ENCODE results near the gene CCT8. TPM values are rescaled to one million over a fixed set of nuclear protein-coding genes. Genes with fewer than 3 reads are reported as not detected.

The CCT8 gene
- total RNA-seq, 1 donor from 2014 or later = 127 TPM

DNA sequence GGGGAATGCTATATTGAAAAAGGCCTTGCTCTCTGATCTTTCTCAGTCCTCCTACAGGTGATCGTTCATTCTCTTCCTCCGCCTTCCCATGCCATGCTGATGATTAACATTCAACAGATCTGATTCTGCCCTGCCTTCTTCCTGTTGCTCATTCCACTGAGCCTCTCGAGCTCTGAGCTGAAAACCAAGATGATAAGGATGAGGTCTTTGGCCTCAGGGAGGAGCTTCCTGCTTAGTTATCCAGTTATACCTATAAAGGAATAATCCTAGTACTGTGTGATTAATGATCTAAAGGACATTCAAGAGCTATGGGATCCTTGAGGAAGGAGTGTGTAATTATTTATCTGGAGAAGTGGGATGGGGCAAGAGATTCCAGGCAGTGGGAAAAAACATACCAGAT, 31.8 kb upstream of the CCT8 start:
- TF ChIP-seq, protein P1, sequence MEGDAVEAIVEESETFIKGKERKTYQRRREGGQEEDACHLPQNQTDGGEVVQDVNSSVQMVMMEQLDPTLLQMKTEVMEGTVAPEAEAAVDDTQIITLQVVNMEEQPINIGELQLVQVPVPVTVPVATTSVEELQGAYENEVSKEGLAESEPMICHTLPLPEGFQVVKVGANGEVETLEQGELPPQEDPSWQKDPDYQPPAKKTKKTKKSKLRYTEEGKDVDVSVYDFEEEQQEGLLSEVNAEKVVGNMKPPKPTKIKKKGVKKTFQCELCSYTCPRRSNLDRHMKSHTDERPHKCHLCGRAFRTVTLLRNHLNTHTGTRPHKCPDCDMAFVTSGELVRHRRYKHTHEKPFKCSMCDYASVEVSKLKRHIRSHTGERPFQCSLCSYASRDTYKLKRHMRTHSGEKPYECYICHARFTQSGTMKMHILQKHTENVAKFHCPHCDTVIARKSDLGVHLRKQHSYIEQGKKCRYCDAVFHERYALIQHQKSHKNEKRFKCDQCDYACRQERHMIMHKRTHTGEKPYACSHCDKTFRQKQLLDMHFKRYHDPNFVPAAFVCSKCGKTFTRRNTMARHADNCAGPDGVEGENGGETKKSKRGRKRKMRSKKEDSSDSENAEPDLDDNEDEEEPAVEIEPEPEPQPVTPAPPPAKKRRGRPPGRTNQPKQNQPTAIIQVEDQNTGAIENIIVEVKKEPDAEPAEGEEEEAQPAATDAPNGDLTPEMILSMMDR (IDR thresholded peaks at IDR 0.05) = no peak
- peaks cover 36% of the 10 kb centered on the region for H3K4me1 Mint-ChIP-seq (ENCODE audit: low read depth)
- no peaks in the 10 kb centered on the region for H3K27me3 Mint-ChIP-seq (ENCODE audit: low read depth)
- DNase-seq (ENCODE audit: low spot score) = no peak
- no peaks in the 10 kb centered on the region for H3K36me3 Mint-ChIP-seq (ENCODE audit: low read depth)
- peak overlapping the region; percentile 49 for H3K27ac Mint-ChIP-seq (ENCODE audit: unreplicated experiment)
- no peaks in the 10 kb centered on the region for H3K9me3 Mint-ChIP-seq (ENCODE audit: low read depth)
- no peak overlapping the region for H3K4me3 Mint-ChIP-seq (ENCODE audit: unreplicated experiment)

DNA sequence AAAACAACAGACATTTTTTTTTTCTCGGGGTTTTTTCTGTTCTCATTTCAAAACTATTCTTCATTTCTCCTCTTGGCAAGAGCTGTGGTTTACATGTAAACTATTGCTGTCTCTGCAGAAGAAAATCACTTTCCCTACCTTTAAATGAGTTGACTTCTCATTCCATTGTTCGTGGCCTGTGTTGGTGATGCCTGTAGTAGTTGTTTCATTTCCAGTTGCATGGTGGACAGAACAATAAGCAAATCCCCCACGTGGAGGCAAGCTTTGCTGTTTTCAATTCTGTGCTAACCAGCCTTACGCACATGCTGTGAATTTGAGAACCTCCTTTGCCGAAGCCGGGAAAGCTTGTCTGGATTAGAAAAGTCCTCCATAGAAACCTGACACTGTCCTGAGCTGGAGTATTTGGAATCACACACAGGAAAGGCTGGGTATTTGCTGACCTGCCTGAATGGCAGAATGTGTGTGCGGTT, 30.8 kb upstream of the CCT8 start:
- no peaks in the 10 kb centered on the region for H3K27me3 Mint-ChIP-seq (ENCODE audit: low read depth)
- H3K27ac Mint-ChIP-seq (ENCODE audit: unreplicated experiment) = no peak overlapping the region
- no peak overlapping the region for H3K4me3 Mint-ChIP-seq (ENCODE audit: unreplicated experiment)
- no peak for DNase-seq (ENCODE audit: low spot score)
- H3K36me3 Mint-ChIP-seq (ENCODE audit: low read depth) = no peaks in the 10 kb centered on the region
- no peaks in the 10 kb centered on the region for H3K9me3 Mint-ChIP-seq (ENCODE audit: low read depth)
- H3K4me1 Mint-ChIP-seq (ENCODE audit: low read depth) = peaks cover 32% of the 10 kb centered on the region
- TF ChIP-seq, protein P1 (IDR thresholded peaks at IDR 0.05) = peak; percentile 31

DNA sequence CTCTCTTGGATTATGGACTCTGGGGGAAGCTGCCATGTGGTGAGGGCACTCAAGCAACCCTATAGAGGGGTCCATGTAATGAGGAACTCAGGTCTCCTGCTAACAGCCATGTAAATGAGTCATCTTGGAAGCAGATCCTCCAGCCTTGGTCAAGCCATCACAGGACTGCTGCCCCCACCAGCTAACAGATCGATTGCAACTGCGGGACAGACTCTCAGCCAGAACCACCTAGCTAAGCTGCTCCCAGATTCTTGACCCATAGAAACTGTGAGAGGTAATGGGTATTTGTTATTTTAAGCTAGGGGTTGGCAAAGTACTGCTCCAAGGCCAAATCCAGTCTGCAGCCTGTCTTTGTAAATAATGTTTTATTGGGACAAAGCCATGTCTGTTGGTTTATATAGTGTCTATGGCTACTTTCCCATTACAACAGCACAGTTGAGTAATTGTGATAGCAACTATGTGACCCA, 29.4 kb upstream of the CCT8 start:
- Mint-ChIP-seq H3K4me1 (ENCODE audit: low read depth) (peaks cover 34% of the 10 kb centered on the region), H3K27me3 (ENCODE audit: low read depth) (no peaks in the 10 kb centered on the region), H3K36me3 (ENCODE audit: low read depth) (no peaks in the 10 kb centered on the region), H3K9me3 (ENCODE audit: low read depth) (no peaks in the 10 kb centered on the region), H3K4me3 (ENCODE audit: unreplicated experiment) (no peak overlapping the region), H3K27ac (ENCODE audit: unreplicated experiment) (peak overlapping the region; percentile 12)
- DNase-seq (ENCODE audit: low spot score) = no peak
- TF ChIP-seq, protein P1 (IDR thresholded peaks at IDR 0.05) = no peak

- H3K27ac Mint-ChIP-seq (ENCODE audit: unreplicated experiment) = peak overlapping the region; percentile 73
- TF ChIP-seq, protein P1 (IDR thresholded peaks at IDR 0.05) = no peak
- no peaks in the 10 kb centered on the region for H3K36me3 Mint-ChIP-seq (ENCODE audit: low read depth)
- H3K4me1 Mint-ChIP-seq (ENCODE audit: low read depth) = peaks cover 27% of the 10 kb centered on the region
- no peak for DNase-seq (ENCODE audit: low spot score)
- H3K4me3 Mint-ChIP-seq (ENCODE audit: unreplicated experiment) = no peak overlapping the region
- H3K9me3 Mint-ChIP-seq (ENCODE audit: low read depth) = no peaks in the 10 kb centered on the region
- no peaks in the 10 kb centered on the region for H3K27me3 Mint-ChIP-seq (ENCODE audit: low read depth)
Measured at GRCh38 chr21:29098156-29098555, 24.7 kb upstream of the CCT8 start.

DNA sequence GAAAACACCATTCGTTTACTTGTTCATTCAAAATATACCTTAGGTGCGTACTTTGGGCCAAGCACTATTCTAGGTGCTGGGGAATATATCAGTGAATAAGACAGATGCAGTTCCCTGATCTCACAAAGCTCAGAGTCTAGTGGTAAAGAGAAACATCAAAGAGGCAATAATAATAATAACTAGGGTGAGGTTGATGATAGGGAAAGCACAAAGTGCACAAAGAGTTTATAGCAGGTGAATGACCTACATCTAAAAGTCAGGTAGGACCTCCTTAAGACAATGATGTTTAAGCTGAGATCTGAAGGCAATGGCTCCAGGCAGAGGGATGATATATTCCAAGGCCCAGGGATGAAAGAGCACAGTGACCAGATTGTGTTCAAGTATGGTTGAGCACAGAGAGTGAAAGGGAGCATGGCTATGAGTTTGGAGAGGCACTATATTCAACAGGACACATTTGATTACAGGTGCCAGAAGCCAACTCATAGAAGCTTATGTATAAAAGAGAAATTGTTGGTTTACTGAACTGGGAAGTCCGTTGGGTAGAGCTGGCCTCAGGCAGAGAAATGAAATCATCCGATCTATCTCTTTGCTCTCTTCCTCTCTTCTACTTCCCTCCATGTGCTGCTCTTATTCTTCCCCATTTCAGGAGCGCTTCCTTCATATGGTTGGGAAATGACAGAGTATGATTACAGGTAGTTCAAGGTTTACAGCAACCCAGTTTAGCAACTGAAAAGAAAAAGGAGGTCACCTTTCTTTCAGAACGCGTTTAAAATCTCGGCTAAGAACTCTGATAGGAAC, 23.0 kb upstream of the CCT8 start:
- no peaks in the 10 kb centered on the region for H3K27me3 Mint-ChIP-seq (ENCODE audit: low read depth)
- H3K4me1 Mint-ChIP-seq (ENCODE audit: low read depth) = peaks cover 39% of the 10 kb centered on the region
- no peak overlapping the region for H3K4me3 Mint-ChIP-seq (ENCODE audit: unreplicated experiment)
- no peaks in the 10 kb centered on the region for H3K36me3 Mint-ChIP-seq (ENCODE audit: low read depth)
- H3K27ac Mint-ChIP-seq (ENCODE audit: unreplicated experiment) = no peak overlapping the region
- no peak for DNase-seq (ENCODE audit: low spot score)
- no peaks in the 10 kb centered on the region for H3K9me3 Mint-ChIP-seq (ENCODE audit: low read depth)
- TF ChIP-seq, protein P1 (IDR thresholded peaks at IDR 0.05) = no peak

All from chondrocyte (in vitro differentiated cells).